Mesenchymal stem cell (in vitro differentiated cells and primary cell): ENCODE measurements around the gene CTAGE9.

ENCODE experiments used
- DNase-seq: peaks from one replicate; pipeline ENCODE4 v3.0.0-alpha.2; 2013
- H2AFZ ChIP-seq: one replicate; pipeline ENCODE4 v1.6.1; 2013; ENCODE audit warnings: low read depth, mild to moderate bottlenecking, control low read depth, inconsistent platforms, low read length, moderate library complexity
- H2AK5ac ChIP-seq: 2 replicates; pipeline ENCODE4 v1.6.1; 2013; ENCODE audit warnings: low read length, moderate library complexity, mild to moderate bottlenecking, inconsistent platforms; ENCODE audit not compliant: severe bottlenecking
- H2BK120ac ChIP-seq: one replicate; pipeline ENCODE4 v1.6.1; 2013; ENCODE audit warnings: low read depth, mild to moderate bottlenecking, inconsistent platforms, low read length, moderate library complexity
- H2BK12ac ChIP-seq, 2 experiments: one replicate each; pipeline ENCODE4 v1.6.1; 2013; ENCODE audit warnings: inconsistent platforms in 2 of 2, low read length in 2 of 2, mild to moderate bottlenecking in 2 of 2, moderate library complexity in 2 of 2, control low read depth in 1 of 2
- H2BK15ac ChIP-seq: one replicate; pipeline ENCODE4 v1.6.1; 2013; ENCODE audit warnings: mild to moderate bottlenecking, low read depth, inconsistent platforms; ENCODE audit not compliant: poor library complexity, severe bottlenecking
- H2BK5ac ChIP-seq: 2 replicates; pipeline ENCODE4 v1.6.1; 2013; ENCODE audit warnings: low read depth, mild to moderate bottlenecking, low read length, control low read depth, inconsistent platforms; ENCODE audit not compliant: poor library complexity, severe bottlenecking
- H3K14ac ChIP-seq, 2 experiments: one replicate each; pipeline ENCODE4 v1.6.1; 2013; ENCODE audit warnings: inconsistent platforms in 2 of 2, low read length in 2 of 2, control low read depth in 1 of 2, mild to moderate bottlenecking in 1 of 2, moderate library complexity in 1 of 2
- H3K18ac ChIP-seq, 2 experiments: one replicate each; pipeline ENCODE4 v1.6.1; 2013; ENCODE audit warnings: inconsistent platforms in 2 of 2, low read length in 2 of 2, control low read depth in 1 of 2, low read depth in 1 of 2, mild to moderate bottlenecking in 1 of 2
- H3K23ac ChIP-seq, 2 experiments: one replicate each; pipeline ENCODE4 v1.6.1; 2013; ENCODE audit warnings: inconsistent platforms in 2 of 2, low read length in 2 of 2, mild to moderate bottlenecking in 2 of 2, moderate library complexity in 2 of 2, control low read depth in 1 of 2
- H3K27ac ChIP-seq: 2 replicates; pipeline ENCODE4 v1.5.1; 2013; ENCODE audit warnings: mild to moderate bottlenecking, moderate library complexity, low read length, control low read depth, inconsistent platforms; ENCODE audit not compliant: poor library complexity, severe bottlenecking
- H3K27me3 ChIP-seq, 2 experiments: 2 replicates each; pipeline versions ENCODE4 v1.6.1 to v1.7.0; 2013; ENCODE audit warnings: low read length in 2 of 2, mild to moderate bottlenecking in 2 of 2, moderate library complexity in 2 of 2, control low read depth in 1 of 2, inconsistent platforms in 1 of 2; ENCODE audit not compliant: control insufficient read depth in 1 of 2, insufficient read depth in 1 of 2
- H3K36me3 ChIP-seq, 2 experiments: 2 replicates each; pipeline versions ENCODE4 v1.6.1 to v1.7.0; 2013; ENCODE audit warnings: low read length in 2 of 2, control low read depth in 1 of 2, inconsistent platforms in 1 of 2, low read depth in 1 of 2, mild to moderate bottlenecking in 1 of 2; ENCODE audit not compliant: insufficient read depth in 2 of 2, control insufficient read depth in 1 of 2
- H3K4ac ChIP-seq, 2 experiments: one replicate each; pipeline ENCODE4 v1.6.1; 2013; ENCODE audit warnings: inconsistent platforms in 2 of 2, low read length in 2 of 2, mild to moderate bottlenecking in 2 of 2, moderate library complexity in 2 of 2, control low read depth in 1 of 2, low read depth in 1 of 2
- H3K4me1 ChIP-seq: 2 replicates; pipeline ENCODE4 v1.6.1; 2013; ENCODE audit warnings: low read depth, low read length, control low read depth; ENCODE audit not compliant: control insufficient read depth, insufficient read depth
- H3K4me2 ChIP-seq: 2 replicates; pipeline ENCODE4 v1.6.1; 2013; ENCODE audit warnings: low read length, mild to moderate bottlenecking, inconsistent platforms; ENCODE audit not compliant: poor library complexity, severe bottlenecking
- H3K4me3 ChIP-seq, 2 experiments: 2 replicates each; pipeline versions ENCODE4 v1.5.1 to v1.7.0; 2013; ENCODE audit warnings: low read length in 2 of 2, mild to moderate bottlenecking in 2 of 2, control low read depth in 1 of 2, low read depth in 1 of 2; ENCODE audit not compliant: insufficient read depth in 1 of 2
- H3K79me1 ChIP-seq: replicated peaks from 2 replicates; pipeline ENCODE4 v1.6.1; 2013; ENCODE audit warnings: mild to moderate bottlenecking, control low read depth, low read length, inconsistent platforms; ENCODE audit not compliant: poor library complexity, severe bottlenecking
- H3K9ac ChIP-seq: 2 replicates; pipeline ENCODE4 v1.7.0; 2013; ENCODE audit warnings: mild to moderate bottlenecking, low read length, moderate library complexity
- H3K9me3 ChIP-seq: 2 replicates; pipeline ENCODE4 v1.7.0; 2013; ENCODE audit warnings: mild to moderate bottlenecking, low read length; ENCODE audit not compliant: control insufficient read depth
- H4K8ac ChIP-seq: one replicate; pipeline ENCODE4 v1.6.1; 2013; ENCODE audit warnings: inconsistent platforms, mild to moderate bottlenecking, low read length, moderate library complexity
- H4K91ac ChIP-seq: one replicate; pipeline ENCODE4 v1.6.1; 2013; ENCODE audit warnings: mild to moderate bottlenecking, low read length, inconsistent platforms
- WGBS: methylation state at CpG from one replicate; pipeline ENCODE4 v1.1.7; 2013; ENCODE audit warnings: mixed read lengths; 5-methylcytosine and 5-hydroxymethylcytosine counted together

Gene CTAGE9

GRCh38 chr6:131685266-131685780 is 25.5 kb downstream of the CTAGE9 start:
- no CpG with 5 or more reads among the region's 4 CpGs for WGBS
- H3K14ac ChIP-seq: no peak overlapping the region
- no peak overlapping the region for H2BK120ac ChIP-seq

GRCh38 chr6:131683479-131683878 is 27.3 kb downstream of the CTAGE9 start:
- Histone ChIP-seq H3K27me3 (no peaks in the 10 kb centered on the region), H3K79me1 (no peaks in the 10 kb centered on the region), H3K14ac (no peak overlapping the region), H3K4ac (no peak overlapping the region), H3K4me1 (no peaks in the 10 kb centered on the region), H3K9me3 (no peaks in the 10 kb centered on the region), H3K4me3 (no peak overlapping the region), H3K9ac (no peak overlapping the region), H2BK5ac (no peak overlapping the region), H2BK12ac (no peak overlapping the region), H4K91ac (no peak overlapping the region), H3K36me3 (no peaks in the 10 kb centered on the region), H4K8ac (no peak overlapping the region), H3K18ac (no peak overlapping the region), H2BK15ac (no peak overlapping the region), H2AK5ac (no peak overlapping the region), H3K27ac (no peak overlapping the region), H2BK120ac (no peak overlapping the region), H3K23ac (no peak overlapping the region), H3K4me2 (no peak overlapping the region), H2AFZ (no peak overlapping the region)
- no peak for DNase-seq
- 92% methylated on average over 5 of the region's 6 CpGs for WGBS

More at GRCh38 chr6:131685266-131685780, 25.5 kb downstream of the CTAGE9 start:
- H2BK15ac ChIP-seq: no peak overlapping the region
- no peak overlapping the region for H3K23ac ChIP-seq
- H2BK5ac ChIP-seq: no peak overlapping the region
- H4K91ac ChIP-seq: no peak overlapping the region
- no peak overlapping the region for H2AK5ac ChIP-seq
- DNase-seq: no peak
- no peak overlapping the region for H2AFZ ChIP-seq
- H3K4me3 ChIP-seq: no peak overlapping the region
- no peaks in the 10 kb centered on the region for H3K79me1 ChIP-seq
- no peaks in the 10 kb centered on the region for H3K4me1 ChIP-seq
- no peak overlapping the region for H3K27ac ChIP-seq
- H3K4ac ChIP-seq: no peak overlapping the region
- no peaks in the 10 kb centered on the region for H3K9me3 ChIP-seq
- H3K9ac ChIP-seq: no peak overlapping the region
- H4K8ac ChIP-seq: no peak overlapping the region
- H3K36me3 ChIP-seq: no peaks in the 10 kb centered on the region
- no peak overlapping the region for H2BK12ac ChIP-seq
- no peak overlapping the region for H3K18ac ChIP-seq
- H3K4me2 ChIP-seq: no peak overlapping the region
- no peaks in the 10 kb centered on the region for H3K27me3 ChIP-seq

GRCh38 chr6:131682442-131682841 is 28.4 kb downstream of the CTAGE9 start:
- Histone ChIP-seq H3K9ac (no peak overlapping the region), H3K79me1 (no peaks in the 10 kb centered on the region), H3K23ac (no peak overlapping the region), H2BK12ac (no peak overlapping the region), H3K36me3 (no peaks in the 10 kb centered on the region), H3K4me1 (no peaks in the 10 kb centered on the region), H3K4me3 (no peak overlapping the region), H3K4me2 (no peak overlapping the region), H2AFZ (no peak overlapping the region), H2BK5ac (no peak overlapping the region), H2BK120ac (no peak overlapping the region), H4K8ac (no peak overlapping the region), H3K18ac (no peak overlapping the region), H3K14ac (no peak overlapping the region), H3K27me3 (no peaks in the 10 kb centered on the region), H4K91ac (no peak overlapping the region), H3K9me3 (no peaks in the 10 kb centered on the region), H2AK5ac (no peak overlapping the region), H3K4ac (no peak overlapping the region), H3K27ac (no peak overlapping the region), H2BK15ac (no peak overlapping the region)
- no peak for DNase-seq
- WGBS: 93% methylated on average over 2 of the region's 2 CpGs

- peak overlapping the region; percentile 27 for H4K91ac ChIP-seq
- no peaks in the 10 kb centered on the region for H3K79me1 ChIP-seq
- H2BK15ac ChIP-seq: no peak overlapping the region
- no peaks in the 10 kb centered on the region for H3K36me3 ChIP-seq
- H4K8ac ChIP-seq: no peak overlapping the region
- no peak overlapping the region for H2BK120ac ChIP-seq
- no peak overlapping the region for H3K4ac ChIP-seq
- H3K27me3 ChIP-seq: no peaks in the 10 kb centered on the region
- H3K18ac ChIP-seq: no peak overlapping the region
- H2AK5ac ChIP-seq: no peak overlapping the region
- no peak overlapping the region for H3K4me2 ChIP-seq
- H2BK5ac ChIP-seq: no peak overlapping the region
- H3K4me1 ChIP-seq: no peaks in the 10 kb centered on the region
- no peak overlapping the region for H3K4me3 ChIP-seq
- no peaks in the 10 kb centered on the region for H3K9me3 ChIP-seq
- no peak overlapping the region for H3K23ac ChIP-seq
- H3K9ac ChIP-seq: no peak overlapping the region
- H2BK12ac ChIP-seq: no peak overlapping the region
- H3K27ac ChIP-seq: no peak overlapping the region
- H3K14ac ChIP-seq: no peak overlapping the region
- DNase-seq: no peak
- H2AFZ ChIP-seq: no peak overlapping the region
Observed at GRCh38 chr6:131681585-131681984, 29.2 kb downstream of the CTAGE9 start.
